HepG2 (cell line): ENCODE measurements around the gene C17orf75.

Experiments used
- ARID2 ChIP-seq: sonication (generic); formaldehyde crosslinking; IDR thresholded peaks from 2 replicates; pipeline ENCODE4 v1.8.1; 2022; ENCODE audit warnings: mild to moderate bottlenecking, missing genetic modification reagents, borderline replicate concordance
- ATF1 ChIP-seq: IDR thresholded peaks from 2 replicates; pipeline ENCODE4 v1.6.1; 2016; ENCODE audit warnings: mild to moderate bottlenecking, control low read depth
- ATF5 ChIP-seq: sonication (generic); formaldehyde crosslinking; IDR thresholded peaks from 2 replicates; pipeline ENCODE4 v1.4.0; 2020; ENCODE audit warnings: mild to moderate bottlenecking, low read depth, missing genetic modification reagents
- CTCF ChIP-seq: sonication (generic); formaldehyde crosslinking; IDR thresholded peaks from 2 replicates; pipeline ENCODE4 v1.5.0; 2020; ENCODE audit warnings: mild to moderate bottlenecking, missing genetic modification reagents, moderate library complexity
- HES4 ChIP-seq: sonication (generic); formaldehyde crosslinking; IDR thresholded peaks from 2 replicates; pipeline ENCODE4 v1.9.0; 2021; ENCODE audit warnings: mild to moderate bottlenecking, missing genetic modification reagents, borderline replicate concordance
- HINFP ChIP-seq: sonication (generic); formaldehyde crosslinking; IDR thresholded peaks from 2 replicates; pipeline ENCODE4 v1.4.0; 2020; ENCODE audit warnings: low read depth, mild to moderate bottlenecking, missing genetic modification reagents
- JUNB ChIP-seq: sonication (generic); formaldehyde crosslinking; IDR thresholded peaks from 2 replicates; pipeline ENCODE4 v1.8.0; 2022; ENCODE audit warnings: missing genetic modification reagents, mild to moderate bottlenecking, borderline replicate concordance
- MLX ChIP-seq: IDR thresholded peaks from 2 replicates; pipeline ENCODE4 v1.6.1; 2016
- POLR2AphosphoS5 ChIP-seq: IDR thresholded peaks from 2 replicates; pipeline ENCODE4 v1.6.1; 2012; ENCODE audit warnings: low read depth, low read length
- PREB ChIP-seq: sonication (generic); formaldehyde crosslinking; IDR thresholded peaks from 2 replicates; pipeline ENCODE4 v1.4.0; 2020; ENCODE audit warnings: missing genetic modification reagents
- SMARCE1 ChIP-seq: fragments of 450-650 bp; IDR thresholded peaks from 2 replicates; pipeline ENCODE4 v1.6.1; 2017; ENCODE audit warnings: borderline replicate concordance
- ZNF343 ChIP-seq: sonication (generic); formaldehyde crosslinking; IDR thresholded peaks from 2 replicates; pipeline ENCODE4 v1.4.0; 2020; ENCODE audit warnings: mild to moderate bottlenecking, missing genetic modification reagents
- ZNF788 ChIP-seq: sonication (generic); formaldehyde crosslinking; IDR thresholded peaks from 2 replicates; pipeline ENCODE4 v1.5.0; 2020; ENCODE audit warnings: mild to moderate bottlenecking, missing genetic modification reagents, borderline replicate concordance
- ZNF792 ChIP-seq: IDR thresholded peaks from 2 replicates; pipeline ENCODE4 v1.6.1; 2016

- TF ChIP-seq ATF5 = no peak
- no peak for TF ChIP-seq SMARCE1
- peak; percentile 98 for TF ChIP-seq POLR2AphosphoS5
- peak; percentile 62; the same call in 1 of the 2 replicates for TF ChIP-seq ZNF788 (CRISPR knock-in tag)
- no peak; the same call in 1 of the 2 replicates for TF ChIP-seq ATF1
- TF ChIP-seq ARID2 (CRISPR knock-in tag) = no peak
- TF ChIP-seq JUNB = no peak
- no peak for TF ChIP-seq CTCF
- TF ChIP-seq HES4 (CRISPR knock-in tag) = peak; percentile 49; the same call in 1 of the 2 replicates
- no peak for TF ChIP-seq PREB (CRISPR knock-in tag)
- no peak for TF ChIP-seq HINFP (CRISPR knock-in tag)
- TF ChIP-seq ZNF792 = 0 out of 2 replicates have a peak, but pooled peaks have one; percentile 22
- peak; percentile 39; the same call in 1 of the 2 replicates for TF ChIP-seq ZNF343
- TF ChIP-seq MLX = peak; percentile 56; the same call in 1 of the 2 replicates
These were observed 8.1 kb upstream of the C17orf75 start, which contains the start of gene ZNF207 for GRCh38 chr17:32349854-32350665.
